Germinal center (tissue), 1 donor: ENCODE data around the gene NFIB.

Source experiments
- DNase-seq: peaks from one replicate; pipeline ENCODE4 v3.0.0; 2012; ENCODE audit warnings: mixed read lengths, low spot score

The NFIB gene

GRCh38 chr9:14344941-14345353 is 31.0 kb upstream of the NFIB start:
- no peak for DNase-seq

- no peak for DNase-seq
Observed at GRCh38 chr9:14344053-14344524, 30.1 kb upstream of the NFIB start.

- no peak for DNase-seq
Observed at GRCh38 chr9:14343261-14344031, 29.5 kb upstream of the NFIB start.

DNA sequence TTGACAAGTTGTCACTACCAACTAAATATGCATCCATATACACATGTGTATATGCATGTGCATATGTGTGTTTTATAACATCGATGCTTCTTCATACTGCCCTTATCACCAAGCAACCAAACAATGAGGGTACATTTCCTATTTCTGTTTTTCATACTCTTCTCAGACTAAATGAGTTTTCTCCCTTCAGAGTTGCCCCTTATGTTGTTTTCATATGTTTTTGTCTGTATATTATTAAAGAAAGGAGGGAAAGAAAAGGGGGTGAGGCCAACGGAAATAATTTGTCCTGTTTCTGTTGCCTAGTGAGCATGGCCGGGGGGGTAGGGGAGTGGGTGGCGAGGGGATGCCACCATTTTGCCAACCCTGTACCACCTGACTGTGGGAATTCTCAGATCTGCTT is 28.8 kb upstream of the NFIB start:
- no peak for DNase-seq

- no peak for DNase-seq
Observed at GRCh38 chr9:14341437-14342122, 27.6 kb upstream of the NFIB start.

GRCh38 chr9:14340994-14341393 is 27.1 kb upstream of the NFIB start:
- no peak for DNase-seq

- no peak for DNase-seq
Observed at GRCh38 chr9:14340219-14340873, 26.4 kb upstream of the NFIB start.

DNA sequence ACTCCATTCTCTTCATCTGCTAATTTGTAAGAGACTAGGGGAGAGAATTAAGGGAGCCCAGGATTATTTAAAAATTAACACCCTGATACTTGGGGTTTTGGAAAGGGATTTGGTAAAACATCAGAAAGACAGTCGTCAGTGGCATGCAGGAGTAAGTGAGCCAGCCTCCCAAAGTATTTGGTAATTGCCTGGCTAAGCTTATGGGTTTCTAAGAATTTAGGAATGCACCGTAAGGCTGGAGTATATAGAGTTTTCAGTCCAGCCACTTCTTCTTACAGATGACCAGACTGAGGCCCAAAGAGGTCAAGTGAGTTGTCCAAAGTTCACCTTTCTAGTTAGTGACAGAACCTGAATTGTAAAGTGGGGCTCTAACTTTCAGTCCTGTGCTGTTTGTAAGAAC is 25.8 kb upstream of the NFIB start:
- no peak for DNase-seq

DNA sequence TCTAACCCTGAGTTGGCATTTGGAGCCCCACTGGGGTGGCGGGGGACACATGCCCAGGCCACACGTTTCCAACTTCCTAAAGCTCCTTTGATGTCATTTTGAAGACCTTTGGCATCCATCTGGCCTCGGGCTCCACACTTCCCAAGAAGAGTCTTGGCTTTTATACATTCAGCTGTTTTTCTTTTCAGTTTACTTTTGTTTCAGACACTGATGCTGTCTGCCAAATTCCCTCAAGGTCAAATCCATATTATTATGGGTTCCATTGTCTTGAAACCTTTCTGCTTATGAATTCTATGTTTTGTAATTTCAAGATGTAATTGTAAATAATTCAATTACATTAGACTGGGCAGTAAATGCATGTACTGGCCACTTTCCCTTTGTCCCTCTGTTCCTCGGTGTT is 23.7 kb upstream of the NFIB start:
- no peak for DNase-seq

DNA sequence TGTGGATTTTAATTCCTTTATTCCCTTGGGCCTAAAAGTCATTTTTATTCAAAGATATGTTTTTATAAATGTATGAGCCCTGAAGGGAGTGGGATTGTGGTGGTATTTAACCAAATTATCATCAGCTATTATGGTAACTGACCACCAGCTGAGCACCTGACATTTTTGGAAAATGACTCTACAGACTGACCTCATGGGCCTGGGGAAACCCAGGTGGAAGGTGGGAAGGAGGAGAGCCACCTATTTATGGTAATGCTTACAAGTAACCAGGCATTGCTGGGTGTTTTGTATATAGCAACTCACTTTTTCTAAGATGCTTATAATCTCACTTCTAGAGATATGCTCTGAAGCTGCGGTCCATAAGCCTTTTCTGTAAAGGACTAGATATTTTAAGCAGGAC is 22.3 kb upstream of the NFIB start:
- DNase-seq = no peak

DNA sequence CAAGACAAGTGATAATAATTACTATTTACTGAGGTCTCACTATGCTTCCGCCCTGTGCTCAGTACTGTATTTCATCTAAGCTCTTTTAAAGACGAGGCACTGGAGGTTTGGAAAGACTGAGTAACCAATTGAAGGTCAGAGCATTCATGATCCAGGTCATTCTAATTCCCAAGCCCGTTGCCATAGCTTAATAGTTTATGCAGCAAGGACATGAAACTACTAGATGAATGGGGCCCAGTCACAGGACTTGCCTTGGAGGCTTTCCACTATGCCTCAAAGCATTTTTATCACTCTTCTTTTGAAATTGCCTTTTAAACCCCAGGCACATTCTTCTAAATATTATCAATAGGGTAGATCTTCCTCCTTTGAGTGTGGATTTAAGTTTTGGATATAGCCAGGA is 17.2 kb upstream of the NFIB start:
- DNase-seq = no peak

GRCh38 chr9:14327036-14327435 is 13.1 kb upstream of the NFIB start:
- DNase-seq = no peak

DNA sequence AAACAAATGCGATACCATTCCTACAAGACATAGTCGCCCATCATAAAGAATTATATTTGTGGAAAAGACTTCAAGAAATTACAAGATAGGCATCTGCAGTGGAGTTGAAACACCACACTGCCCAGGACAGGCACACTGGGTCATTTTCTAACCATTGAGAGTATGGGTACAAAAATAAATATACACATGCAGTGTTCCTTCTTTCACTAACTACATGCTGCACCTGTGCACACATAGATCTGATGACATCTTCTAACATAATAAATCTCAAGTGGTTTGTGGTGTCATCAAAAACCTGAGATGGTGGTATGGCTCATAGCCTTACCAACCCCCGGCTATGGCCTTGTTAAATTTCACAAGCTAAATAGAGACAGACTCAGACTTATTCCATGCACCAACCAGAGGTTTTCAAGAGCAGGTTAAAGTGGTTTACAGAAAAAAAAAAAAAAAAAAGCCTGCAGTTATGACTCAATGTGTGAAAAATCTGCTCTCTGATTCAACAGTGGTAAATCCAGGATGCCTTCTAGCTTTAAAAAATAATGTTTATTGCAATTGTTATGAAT is 12.4 kb upstream of the NFIB start:
- DNase-seq = no peak

GRCh38 chr9:14325147-14325546 is 11.2 kb upstream of the NFIB start:
- no peak for DNase-seq

DNA sequence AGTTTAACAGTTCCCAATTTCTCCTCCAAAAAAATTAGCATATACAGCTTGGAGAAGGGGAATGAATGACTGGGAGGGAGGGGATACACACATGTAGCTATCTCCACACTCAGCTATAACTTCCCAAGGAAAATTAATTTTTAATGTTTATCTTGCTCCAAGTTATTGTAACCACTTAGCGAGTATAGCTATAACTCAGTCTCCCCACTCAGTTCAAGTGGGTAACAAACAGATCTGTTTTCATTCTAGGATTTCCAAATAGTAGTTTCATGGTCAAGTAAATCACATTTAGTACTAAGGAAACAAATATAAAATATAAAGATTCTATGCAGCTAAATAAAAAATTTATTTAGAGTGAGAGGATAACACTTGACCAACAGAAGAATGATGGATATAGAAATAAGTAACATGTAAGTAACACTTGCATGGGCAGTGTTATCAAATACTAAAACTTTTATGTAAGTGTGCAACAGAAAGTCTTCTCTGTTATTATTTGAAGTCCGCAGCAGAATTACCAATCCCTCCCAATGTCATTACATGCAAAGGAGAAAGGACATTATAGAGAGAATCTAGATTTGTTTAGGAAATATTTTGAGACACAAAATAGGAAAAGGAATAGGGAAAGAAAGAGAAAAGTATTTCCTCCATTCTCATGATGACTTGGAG is 10.2 kb upstream of the NFIB start:
- DNase-seq = no peak

DNA sequence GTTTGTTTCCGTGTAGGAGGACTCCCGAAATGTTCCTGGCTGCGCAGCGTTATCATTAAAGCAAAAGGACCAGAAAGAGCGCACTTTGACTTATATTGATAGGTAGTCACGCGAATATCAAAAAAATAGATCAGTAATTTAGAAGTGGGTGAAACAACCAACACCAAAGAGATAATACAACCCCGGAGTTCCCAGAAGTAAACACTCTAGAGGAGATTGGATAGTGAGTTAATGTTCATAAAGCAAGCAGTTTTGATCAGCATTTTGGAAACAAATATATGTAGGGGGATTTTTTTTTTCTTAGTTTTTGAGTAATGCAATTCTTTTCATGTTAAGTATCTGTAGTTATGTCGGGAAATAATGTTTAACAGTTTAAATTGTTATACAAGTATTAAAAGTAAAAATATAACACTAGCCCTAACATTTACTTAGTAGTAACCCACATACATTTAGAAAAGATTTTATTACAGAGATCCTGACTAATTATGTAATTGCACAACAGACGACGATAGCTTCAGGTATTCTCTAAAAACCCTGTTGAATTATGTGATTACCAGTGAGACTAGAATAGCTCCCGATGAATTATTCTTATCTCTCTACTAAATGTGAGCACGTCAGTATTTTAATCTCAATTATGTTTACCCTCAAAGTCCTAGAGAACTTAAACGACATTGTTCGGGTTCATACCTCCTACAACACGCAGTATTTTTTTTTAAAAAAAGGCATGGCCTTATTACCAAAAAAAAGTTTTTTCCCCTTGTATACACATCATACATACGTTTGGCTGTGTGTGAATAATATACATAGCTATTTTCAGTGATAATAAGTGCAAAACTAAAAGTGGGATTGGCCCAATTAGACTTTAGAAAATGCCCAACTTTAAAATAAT is 9.4 kb upstream of the NFIB start:
- DNase-seq = no peak

DNA sequence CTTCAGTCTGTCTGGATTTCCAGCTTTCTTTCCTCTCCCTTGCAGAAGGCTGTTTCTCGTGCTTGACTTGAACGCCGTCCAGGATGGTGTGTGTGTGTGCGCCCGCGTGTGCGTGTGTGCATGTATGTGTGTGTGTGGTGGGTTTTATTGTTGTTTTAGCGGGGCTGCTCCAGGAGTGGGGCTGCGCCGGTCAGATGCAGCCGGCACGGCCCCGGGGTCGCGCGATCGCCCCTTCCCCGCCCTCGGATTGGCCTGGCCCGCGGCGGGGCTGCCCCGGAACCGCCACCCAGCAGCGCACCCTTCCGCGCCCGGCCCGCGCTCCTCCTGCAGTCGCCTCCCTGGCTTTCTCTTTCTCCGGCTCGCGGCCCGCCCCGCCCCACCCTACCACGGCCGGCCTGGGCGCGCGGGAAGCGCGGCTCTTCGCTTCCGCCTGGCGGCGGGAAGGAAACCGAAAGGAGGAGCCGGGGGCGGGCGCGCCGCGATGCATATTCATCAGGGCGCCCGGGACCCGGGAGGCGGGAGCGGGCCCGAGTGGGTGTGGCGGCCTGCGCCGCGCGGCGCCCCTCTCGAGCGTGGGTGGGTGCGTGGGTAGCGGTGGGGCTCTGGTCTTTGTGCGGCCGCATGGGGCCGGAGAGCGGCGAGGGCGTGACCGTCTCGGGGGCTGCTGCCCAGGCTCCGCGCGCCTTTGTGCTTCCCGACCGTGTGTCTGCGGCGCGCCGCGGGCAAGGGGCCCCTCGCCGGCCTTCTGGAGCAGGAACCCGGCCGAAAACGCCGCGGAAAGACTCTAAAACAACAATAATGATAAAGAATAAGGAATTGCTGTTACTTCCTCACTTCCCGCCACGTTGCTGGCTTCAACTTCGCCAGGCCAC is 8.5 kb upstream of the NFIB start:
- DNase-seq = peak; percentile 86

GRCh38 chr9:14321517-14322130 is 7.7 kb upstream of the NFIB start:
- DNase-seq = no peak

DNA sequence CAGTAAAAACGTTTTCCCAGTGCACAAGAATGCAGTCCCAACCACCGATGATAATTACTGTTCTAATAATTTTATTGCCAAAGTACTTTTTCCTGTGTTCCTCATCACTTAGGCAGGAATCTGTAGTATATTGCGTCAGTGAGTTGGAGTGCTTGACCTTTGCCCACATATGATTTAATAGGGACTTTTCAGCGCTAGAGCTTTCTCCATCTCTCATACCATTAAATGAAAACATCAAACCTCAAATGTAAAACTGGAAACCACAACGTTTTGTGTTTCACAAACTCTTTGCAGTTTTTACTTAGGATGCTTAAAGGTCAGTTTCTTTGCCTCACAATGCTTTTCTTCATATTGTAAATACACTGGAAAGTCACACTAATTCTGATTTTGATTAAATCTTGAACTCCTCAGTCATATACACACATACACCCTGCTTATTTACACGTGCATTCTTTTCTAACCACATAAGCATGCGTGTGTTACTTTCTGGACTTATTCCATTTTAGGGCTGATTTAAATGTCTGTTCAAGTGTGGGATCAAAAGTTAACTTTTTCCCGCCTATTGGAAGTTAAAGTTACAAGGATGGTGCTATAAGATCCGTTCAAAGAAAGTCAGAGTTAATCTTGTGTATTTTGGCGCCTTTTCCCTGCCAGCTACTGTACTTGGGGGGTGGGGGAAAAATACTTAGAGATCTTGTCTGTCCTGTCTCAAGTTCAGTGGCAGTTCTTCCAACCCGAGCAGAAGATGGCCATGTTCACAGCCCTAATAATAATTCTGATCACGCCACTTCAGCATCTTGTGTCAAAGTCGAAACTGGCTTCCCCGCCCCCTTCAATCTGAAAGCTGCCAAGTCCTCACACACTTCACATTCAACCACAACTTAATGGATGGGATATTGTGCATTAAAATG is 6.6 kb upstream of the NFIB start:
- DNase-seq = no peak
